CD4-positive, alpha-beta memory T cell (primary cell): ENCODE data around the gene CREM. TPM values are rescaled to one million over a fixed set of nuclear protein-coding genes. Genes with fewer than 3 reads are reported as not detected.

ENCODE experiments used
- CTCF ChIA-PET: fragments of 350-600 bp; sonication (Branson Sonifier 250); formaldehyde crosslinking; loops from one replicate; lab custom pipeline; 2021; ENCODE audit warnings: inconsistent platforms; ENCODE audit not compliant: partially characterized antibody; lab: Charles Lee
- POLR2A ChIA-PET: fragments of 350-600 bp; sonication (Branson Sonifier 250); formaldehyde crosslinking; loops from one replicate; lab custom pipeline; 2021; ENCODE audit not compliant: partially characterized antibody; lab: Charles Lee
- DNase-seq, 5 donors: peaks; one replicate each; pipeline versions ENCODE4 v3.0.0 to v3.0.0-alpha.2; 2020 to 2022; ENCODE audit warnings: mixed read lengths in 1 of 5
- H3K27ac ChIP-seq: one replicate; pipeline ENCODE4 v1.7.0; 2013; ENCODE audit warnings: low read depth, low read length
- H3K27me3 ChIP-seq: 2 replicates; pipeline ENCODE4 v1.7.0; 2013; ENCODE audit warnings: mild to moderate bottlenecking, low read length, moderate library complexity; ENCODE audit not compliant: insufficient read depth
- H3K36me3 ChIP-seq: 2 replicates; pipeline ENCODE4 v1.7.0; 2013; ENCODE audit warnings: mild to moderate bottlenecking, low read length, moderate library complexity; ENCODE audit not compliant: insufficient read depth
- H3K4me1 ChIP-seq: 2 replicates; pipeline ENCODE4 v1.7.0; 2013; ENCODE audit warnings: mild to moderate bottlenecking, low read length, moderate library complexity; ENCODE audit not compliant: insufficient read depth
- H3K4me3 ChIP-seq, 2 donors: one replicate each; pipeline ENCODE4 v1.7.0; 2013; ENCODE audit warnings: low read length in 2 of 2, mild to moderate bottlenecking in 1 of 2
- H3K9me3 ChIP-seq, 2 donors: one replicate each; pipeline ENCODE4 v1.7.0; 2013; ENCODE audit warnings: low read length in 2 of 2, control low read depth in 1 of 2; ENCODE audit not compliant: control insufficient read depth in 1 of 2
- H3K27ac Mint-ChIP-seq, 7 donors: one replicate each; pipeline ENCODE4 v1.8.0; 2020 to 2021; ENCODE audit warnings: mixed read lengths in 7 of 7, mild to moderate bottlenecking in 6 of 7, inconsistent platforms in 3 of 7, moderate library complexity in 3 of 7
- H3K27me3 Mint-ChIP-seq, 2 donors: one replicate each; pipeline ENCODE4 v1.8.0; 2020 to 2021; ENCODE audit warnings: mixed read lengths in 2 of 2
- H3K36me3 Mint-ChIP-seq, 2 donors: one replicate each; pipeline ENCODE4 v1.8.0; 2020 to 2021; ENCODE audit warnings: mixed read lengths in 2 of 2, inconsistent platforms in 1 of 2, mild to moderate bottlenecking in 1 of 2
- H3K4me1 Mint-ChIP-seq, 4 donors: one replicate each; pipeline ENCODE4 v1.8.0; 2020 to 2021; ENCODE audit warnings: mixed read lengths in 4 of 4, mild to moderate bottlenecking in 1 of 4
- H3K4me3 Mint-ChIP-seq, 8 donors: one replicate each; pipeline ENCODE4 v1.8.0; 2020 to 2021; ENCODE audit warnings: mixed read lengths in 8 of 8, mild to moderate bottlenecking in 7 of 8, moderate library complexity in 6 of 8, inconsistent platforms in 3 of 8
- H3K9me3 Mint-ChIP-seq, 8 donors: one replicate each; pipeline ENCODE4 v1.8.0; 2020 to 2021; ENCODE audit warnings: mixed read lengths in 8 of 8, mild to moderate bottlenecking in 5 of 8, inconsistent platforms in 3 of 8, moderate library complexity in 1 of 8
- intact Hi-C: fragments of 100-400 bp; cut with micrococcal nuclease; formaldehyde crosslinking; loops from one replicate; pipeline ENCODE4 v1.15.1; 2023
- polyA plus RNA-seq, 2 donors: library from polyadenylated mRNA; unstranded; fragments of 300-500 nt; fragmentation: Illumina TruSeq; gene quantifications; one replicate each; pipeline ENCODE4 v1.2.3, GENCODE V29; 2021
- total RNA-seq, 2 experiments: library from RNA; stranded (reverse); gene quantifications; one replicate each; pipeline ENCODE4 v1.2.3, GENCODE V29; 2021

The CREM gene
- total and polyA plus RNA-seq, 4 experiments from 2014 or later, result 17.8 to 66.4 (median 26.5) TPM

- Histone ChIP-seq H3K27ac (peak overlapping the region; percentile 59), H3K4me3 (no peak overlapping the region), H3K9me3 (no peaks in the 10 kb centered on the region), H3K36me3 (no peaks in the 10 kb centered on the region), H3K4me1 (peaks cover 74% of the 10 kb centered on the region), H3K27me3 (no peaks in the 10 kb centered on the region)
- Mint-ChIP-seq H3K4me3 (peak overlapping the region in 6 of 8 donors; percentile 47 to 84 (median 78)), H3K36me3 (peaks cover 0 to 13% of the 10 kb centered on the region in 2 donors), H3K9me3 (peaks cover 0 to 1% (median 0%) of the 10 kb centered on the region in 8 donors), H3K4me1 (peaks cover 31 to 72% (median 52%) of the 10 kb centered on the region in 4 donors), H3K27ac (peak overlapping the region; percentile 91 to 99 (median 97)), H3K27me3 (no peaks in the 10 kb centered on the region)
- ChIA-PET POLR2A (interaction anchor here (0.7 to 1.5 kb wide), 3 partner anchors 12 to 65 kb away, joined by 4 read pairs; no protein-coding TSS in a partner anchor), CTCF (interaction anchor here (15.5 kb wide), 1 partner anchor 64 kb away, joined by 242 read pairs; no protein-coding TSS in a partner anchor)
- no peak for DNase-seq
- intact Hi-C loops, result no loop called here
These were observed 4.0 kb downstream of the CREM start for GRCh38 chr10:35130663-35131062.

GRCh38 chr10:35132727-35133126 is 6.1 kb downstream of the CREM start:
- Mint-ChIP-seq H3K27me3 (no peaks in the 10 kb centered on the region), H3K36me3 (peaks cover 0 to 6% of the 10 kb centered on the region in 2 donors), H3K4me1 (peaks cover 40 to 77% (median 58%) of the 10 kb centered on the region in 4 donors), H3K4me3 (peak overlapping the region; percentile 47 to 89 (median 79)), H3K9me3 (no peaks in the 10 kb centered on the region), H3K27ac (peak overlapping the region; percentile 89 to 99 (median 97))
- peak overlapping the region; percentile 59 for H3K27ac ChIP-seq
- POLR2A ChIA-PET, result interaction anchor here (3.4 to 4.7 kb wide), 2 partner anchors 17 to 63 kb away, joined by 17 to 63 read pairs; no protein-coding TSS in a partner anchor
- no peak overlapping the region for H3K4me3 ChIP-seq
- H3K36me3 ChIP-seq, result no peaks in the 10 kb centered on the region
- H3K27me3 ChIP-seq, result no peaks in the 10 kb centered on the region
- H3K9me3 ChIP-seq, result no peaks in the 10 kb centered on the region
- DNase-seq, result no peak
- CTCF ChIA-PET, result interaction anchor here (0.5 to 15.5 kb wide), 3 partner anchors 11 to 108 kb away, joined by 3 to 242 read pairs (median 3); no protein-coding TSS in a partner anchor
- intact Hi-C loops, result loop anchor here (1.0 kb wide), 1 partner anchor 17 kb away; no protein-coding TSS in a partner anchor
- H3K4me1 ChIP-seq, result peaks cover 79% of the 10 kb centered on the region

- Histone ChIP-seq H3K27ac (peak overlapping the region; percentile 59), H3K4me3 (no peak overlapping the region), H3K36me3 (no peaks in the 10 kb centered on the region), H3K27me3 (no peaks in the 10 kb centered on the region), H3K9me3 (no peaks in the 10 kb centered on the region), H3K4me1 (peaks cover 72% of the 10 kb centered on the region)
- peak overlapping the region in 3 of 8 donors; percentile 13 to 24 (median 17) for H3K4me3 Mint-ChIP-seq
- peaks cover 36 to 69% (median 52%) of the 10 kb centered on the region in 4 donors for H3K4me1 Mint-ChIP-seq
- H3K27ac Mint-ChIP-seq, result peak overlapping the region in 6 of 7 donors; percentile 95 to 99 (median 98)
- POLR2A ChIA-PET, result interaction anchor here (3.4 to 4.7 kb wide), 2 partner anchors 16 to 62 kb away, joined by 17 to 63 read pairs; no protein-coding TSS in a partner anchor
- CTCF ChIA-PET, result interaction anchor here (1.5 to 15.5 kb wide), 2 partner anchors 12 to 61 kb away, joined by 3 to 242 read pairs; no protein-coding TSS in a partner anchor
- intact Hi-C loops, result no loop called here
- no peaks in the 10 kb centered on the region for H3K27me3 Mint-ChIP-seq
- no peaks in the 10 kb centered on the region for H3K9me3 Mint-ChIP-seq
- no peaks in the 10 kb centered on the region for H3K36me3 Mint-ChIP-seq
- no peak for DNase-seq
These were observed 6.9 kb downstream of the CREM start for GRCh38 chr10:35133586-35133985.

GRCh38 chr10:35135861-35136260 is 9.2 kb downstream of the CREM start:
- CTCF ChIA-PET, result interaction anchor here (1.7 to 15.5 kb wide), 2 partner anchors 9 to 59 kb away, joined by 6 to 242 read pairs; partner anchors contain the start of gene CREM
- peak overlapping the region; percentile 30 to 94 (median 89) for H3K27ac Mint-ChIP-seq
- H3K9me3 Mint-ChIP-seq, result no peaks in the 10 kb centered on the region
- H3K4me3 Mint-ChIP-seq, result peak overlapping the region in 7 of 8 donors; percentile 44 to 84 (median 65)
- Histone ChIP-seq H3K4me3 (no peak overlapping the region), H3K4me1 (peaks cover 52% of the 10 kb centered on the region), H3K36me3 (no peaks in the 10 kb centered on the region), H3K9me3 (no peaks in the 10 kb centered on the region), H3K27me3 (no peaks in the 10 kb centered on the region), H3K27ac (peak overlapping the region; percentile 47)
- intact Hi-C loops, result no loop called here
- H3K27me3 Mint-ChIP-seq, result no peaks in the 10 kb centered on the region
- H3K36me3 Mint-ChIP-seq, result no peaks in the 10 kb centered on the region
- POLR2A ChIA-PET, result interaction anchor here (0.6 to 1.5 kb wide), 2 partner anchors 17 to 60 kb away, joined by 3 read pairs; no protein-coding TSS in a partner anchor
- peaks cover 25 to 50% (median 36%) of the 10 kb centered on the region in 4 donors for H3K4me1 Mint-ChIP-seq
- DNase-seq, result peak in 1 of 5 donors; percentile 26

GRCh38 chr10:35136263-35136815 is 9.7 kb downstream of the CREM start:
- H3K4me3 ChIP-seq, result no peak overlapping the region
- no peaks in the 10 kb centered on the region for H3K9me3 Mint-ChIP-seq
- H3K4me3 Mint-ChIP-seq, result peak overlapping the region in 7 of 8 donors; percentile 44 to 84 (median 65)
- no peaks in the 10 kb centered on the region for H3K9me3 ChIP-seq
- H3K27ac Mint-ChIP-seq, result peak overlapping the region; percentile 30 to 94 (median 89)
- H3K4me1 ChIP-seq, result peaks cover 47% of the 10 kb centered on the region
- H3K4me1 Mint-ChIP-seq, result peaks cover 22 to 45% (median 33%) of the 10 kb centered on the region in 4 donors
- no peak for DNase-seq
- CTCF ChIA-PET, result interaction anchor here (0.6 to 15.5 kb wide), 2 partner anchors 58 to 91 kb away, joined by 3 to 242 read pairs; no protein-coding TSS in a partner anchor
- POLR2A ChIA-PET, result interaction anchor here (0.6 to 2.0 kb wide), 3 partner anchors 9 to 196 kb away, joined by 3 to 11 read pairs (median 3); partner anchors contain the start of gene CREM
- H3K36me3 ChIP-seq, result no peaks in the 10 kb centered on the region
- H3K27ac ChIP-seq, result peak overlapping the region; percentile 47
- no peaks in the 10 kb centered on the region for H3K27me3 Mint-ChIP-seq
- intact Hi-C loops, result no loop called here
- no peaks in the 10 kb centered on the region for H3K27me3 ChIP-seq
- H3K36me3 Mint-ChIP-seq, result no peaks in the 10 kb centered on the region

GRCh38 chr10:35140126-35140525 is 13.5 kb downstream of the CREM start:
- CTCF ChIA-PET, result no interaction called here

GRCh38 chr10:35140727-35141126 is 14.1 kb downstream of the CREM start:
- no peaks in the 10 kb centered on the region for H3K27me3 Mint-ChIP-seq
- Histone ChIP-seq H3K4me3 (no peak overlapping the region), H3K9me3 (no peaks in the 10 kb centered on the region), H3K27ac (no peak overlapping the region), H3K4me1 (peaks cover 12% of the 10 kb centered on the region), H3K36me3 (no peaks in the 10 kb centered on the region), H3K27me3 (no peaks in the 10 kb centered on the region)
- DNase-seq, result no peak
- H3K9me3 Mint-ChIP-seq, result no peaks in the 10 kb centered on the region
- CTCF ChIA-PET, result no interaction called here
- POLR2A ChIA-PET, result interaction anchor here (2.0 kb wide), 1 partner anchor 55 kb away, joined by 8 read pairs; no protein-coding TSS in a partner anchor
- H3K36me3 Mint-ChIP-seq, result no peaks in the 10 kb centered on the region
- intact Hi-C loops, result no loop called here
- H3K4me3 Mint-ChIP-seq, result no peak overlapping the region
- H3K4me1 Mint-ChIP-seq, result peaks cover 8 to 23% (median 14%) of the 10 kb centered on the region in 4 donors
- no peak overlapping the region for H3K27ac Mint-ChIP-seq

More at GRCh38 chr10:35140126-35140525, 13.5 kb downstream of the CREM start:
- H3K36me3 ChIP-seq, result no peaks in the 10 kb centered on the region
- H3K4me1 ChIP-seq, result peaks cover 18% of the 10 kb centered on the region
- intact Hi-C loops, result no loop called here
- Mint-ChIP-seq H3K27ac (no peak overlapping the region), H3K4me3 (no peak overlapping the region), H3K4me1 (peaks cover 12 to 27% (median 19%) of the 10 kb centered on the region in 4 donors), H3K27me3 (no peaks in the 10 kb centered on the region), H3K9me3 (no peaks in the 10 kb centered on the region), H3K36me3 (no peaks in the 10 kb centered on the region)
- no peaks in the 10 kb centered on the region for H3K9me3 ChIP-seq
- no peaks in the 10 kb centered on the region for H3K27me3 ChIP-seq
- POLR2A ChIA-PET, result no interaction called here
- no peak overlapping the region for H3K4me3 ChIP-seq
- H3K27ac ChIP-seq, result no peak overlapping the region
- DNase-seq, result no peak
